K562 (cell line): ENCODE measurements around the gene GSX2. TPM values are rescaled to one million over a fixed set of nuclear protein-coding genes. Genes with fewer than 3 reads are reported as not detected.

Source experiments
- ATAC-seq: fragments of 200-7000 bp; cut with Tn5 transposase; 3 replicates; pipeline ENCODE4 v1.9.1; 2020; ENCODE audit warnings: moderate library complexity
- BruUV-seq: library from RNA; stranded (reverse); fragments of 400-500 nt; replicated peaks from 2 replicates; lab custom pipeline; 2021; lab: Mats Ljungman, UMichigan
- CTCF ChIA-PET: fragments of 300-600 bp; formaldehyde crosslinking; extraction: SDS; loops from one replicate; lab custom pipeline; 2021; ENCODE audit warnings: low intra/inter-chr PET ratio; lab: Yijun Ruan, JAX
- POLR2A ChIA-PET: fragments of 300-600, 350-650 bp; sonication (Branson Sonifier 250); formaldehyde crosslinking; extraction: SDS; loops from one replicate; lab custom pipeline; 2021; ENCODE audit warnings: antibody characterized with exemption, inconsistent platforms; lab: Yijun Ruan, JAX
- DNase-seq, 4 experiments: peaks; one replicate each; pipeline versions ENCODE4 v3.0.0 to v3.0.0-alpha.2; 2011 to 2018; ENCODE audit warnings: low spot score in 3 of 4, mixed read lengths in 3 of 4; ENCODE audit errors: extremely low read depth in 1 of 4
- FAIRE-seq: peaks from 2 replicates; lab custom pipeline; 2011; peaks lifted over from hg19 to GRCh38; lab: Jason Lieb, UNC
- H2AFZ ChIP-seq: 2 replicates; pipeline ENCODE4 v1.6.0; 2011; ENCODE audit warnings: low read depth, low read length, control low read depth, inconsistent platforms
- H3K27ac ChIP-seq: fragments of 200-600 bp; 3 replicates; pipeline ENCODE4 v1.8.0; 2011; ENCODE audit warnings: low read depth, mild to moderate bottlenecking, control low read depth, inconsistent platforms, low read length, moderate library complexity, mixed read lengths; ENCODE audit errors: extremely low read depth
- H3K27me3 ChIP-seq, 2 experiments: fragments of 300-600 bp in 1 of 2; 2 replicates in 1 of 2; 3 replicates in 1 of 2; pipeline versions ENCODE4 v1.6.0 to v1.8.0; 2011; ENCODE audit warnings: inconsistent platforms in 2 of 2, low read length in 2 of 2, mild to moderate bottlenecking in 1 of 2, mixed read lengths in 1 of 2, moderate library complexity in 1 of 2; ENCODE audit not compliant: control insufficient read depth in 2 of 2, insufficient read depth in 2 of 2
- H3K36me3 ChIP-seq: fragments of 300-600 bp; 3 replicates; pipeline ENCODE4 v1.8.0; 2011; ENCODE audit warnings: mild to moderate bottlenecking, low read length, inconsistent platforms; ENCODE audit not compliant: control insufficient read depth, insufficient read depth
- H3K4me1 ChIP-seq, 2 experiments: fragments of 200-600 bp in 1 of 2; replicated peaks in 1 of 2; 2 replicates in 1 of 2; 3 replicates in 1 of 2; pipeline versions ENCODE4 v1.5.1 to v1.8.0; 2011; ENCODE audit warnings: inconsistent platforms in 2 of 2, low read length in 2 of 2, mild to moderate bottlenecking in 1 of 2, mixed read lengths in 1 of 2, moderate library complexity in 1 of 2; ENCODE audit not compliant: control insufficient read depth in 2 of 2, insufficient read depth in 2 of 2
- H3K4me2 ChIP-seq: 2 replicates; pipeline ENCODE4 v1.6.1; 2011; ENCODE audit warnings: low read length, control low read depth, inconsistent platforms, mixed read lengths; ENCODE audit not compliant: insufficient read depth
- H3K4me3 ChIP-seq: fragments of 200-600 bp; sonication (generic), shearing (Covaris generic); 2 replicates; pipeline ENCODE4 v1.5.1; 2016; ENCODE audit warnings: control low read depth, inconsistent platforms
- H3K79me2 ChIP-seq: fragments of 200-600 bp; 3 replicates; pipeline ENCODE4 v1.8.0; 2011; ENCODE audit warnings: low read length, inconsistent platforms; ENCODE audit not compliant: control insufficient read depth, insufficient read depth
- H3K9ac ChIP-seq, 2 experiments: 2 replicates each; pipeline versions ENCODE4 v1.6.0 to v1.6.1; 2011; ENCODE audit warnings: low read depth in 2 of 2, low read length in 2 of 2, control low read depth in 1 of 2, inconsistent platforms in 1 of 2, mild to moderate bottlenecking in 1 of 2, mixed read lengths in 1 of 2; ENCODE audit not compliant: insufficient read depth in 1 of 2
- H3K9me1 ChIP-seq: one replicate; pipeline ENCODE4 v1.6.0; 2011; ENCODE audit warnings: inconsistent platforms, mild to moderate bottlenecking, low read length, moderate library complexity; ENCODE audit not compliant: control insufficient read depth, insufficient read depth
- H3K9me3 ChIP-seq: replicated peaks from 2 replicates; pipeline ENCODE4 v1.5.1; 2011; ENCODE audit warnings: low read depth, low read length, inconsistent platforms; ENCODE audit not compliant: control insufficient read depth, insufficient read depth
- H4K20me1 ChIP-seq: replicated peaks from 2 replicates; pipeline ENCODE4 v1.6.1; 2011; ENCODE audit warnings: low read length, inconsistent platforms, mixed read lengths; ENCODE audit not compliant: control insufficient read depth, insufficient read depth
- BDP1 ChIP-seq: IDR thresholded peaks from 3 replicates; pipeline ENCODE4 v1.6.1; 2011; ENCODE audit not compliant: insufficient read length, insufficient read depth
- HCFC1 ChIP-seq: IDR thresholded peaks from 2 replicates; pipeline ENCODE4 v1.6.1; 2012; ENCODE audit warnings: low read depth, low read length, improper control_type of control experiment
- MBD2 ChIP-seq: sonication (generic); IDR thresholded peaks from 2 replicates; pipeline ENCODE4 v1.6.1; 2016; ENCODE audit warnings: low read depth, borderline replicate concordance
- MEIS2 ChIP-seq: fragments of 450-650 bp; IDR thresholded peaks from 2 replicates; pipeline ENCODE4 v1.6.1; 2014; ENCODE audit warnings: mild to moderate bottlenecking; ENCODE audit not compliant: partially characterized antibody
- MTA1 ChIP-seq: fragments of 450-650 bp; IDR thresholded peaks from 2 replicates; pipeline ENCODE4 v1.6.1; 2017; ENCODE audit warnings: borderline replicate concordance
- ZNF146 ChIP-seq: IDR thresholded peaks from one replicate; pipeline ENCODE4 v1.6.1; 2018; ENCODE audit warnings: missing compliant biosample characterization; ENCODE audit not compliant: unreplicated experiment
- ZNF668 ChIP-seq: fragments of 250-450 bp; sonication (Bioruptor Pico); IDR thresholded peaks from 2 replicates; pipeline ENCODE4 v1.8.0; 2022; ENCODE audit warnings: mild to moderate bottlenecking, inconsistent platforms
- WGBS: fragments of 100-300 bp; shearing (Covaris generic); methylation state at CpG from one replicate; pipeline ENCODE4 v1.1.6; 2016; ENCODE audit warnings: low coverage, mixed read lengths; ENCODE audit not compliant: insufficient coverage; ENCODE audit errors: missing lambda C conversion rate; 5-methylcytosine and 5-hydroxymethylcytosine counted together
- in situ Hi-C: fragments of 300-500 bp; cut with MboI; formaldehyde crosslinking; loops from 4 replicates; pipeline ENCODE4 v1.15.0; 2018; ENCODE audit warnings: inconsistent platforms, mixed read lengths
- intact Hi-C: fragments of 100-400 bp; cut with micrococcal nuclease; formaldehyde crosslinking; loops from 2 replicates; pipeline ENCODE4 v1.14.2; 2022
- polyA plus RNA-seq, 8 experiments: library from polyadenylated mRNA; depleted of rRNA in 4 of 8; stranded (reverse) in 5 of 8; unstranded in 3 of 8; fragments of >200 nt; fragmentation: Nextera tagmentation in 2 of 8; fragmentation: Illumina TruSeq in 1 of 8; extraction: Ambion mirVana in 2 of 8; extraction: Trizol in 1 of 8; gene quantifications; 2 replicates each; pipeline versions ENCODE4 v1.2.1 to v1.2.3, GENCODE V29; 2011 to 2014; ENCODE audit warnings: inconsistent platforms in 1 of 8, missing spikeins in 1 of 8
- total RNA-seq, 7 experiments: library from RNA; depleted of rRNA in 6 of 7; stranded (reverse); fragments of >200 nt in 6 of 7; fragmentation: Illumina TruSeq in 2 of 7; extraction: Trizol in 2 of 7; gene quantifications; 2 replicates each; pipeline versions ENCODE4 v1.2.1 to v1.2.3, GENCODE V29; 2011 to 2021; ENCODE audit warnings: low replicate concordance in 1 of 7
- TF ChIP-seq, protein P1 (sequence below): sonication (generic); formaldehyde crosslinking; IDR thresholded peaks from 2 replicates; pipeline ENCODE4 v1.8.1; 2023; ENCODE audit warnings: mild to moderate bottlenecking, missing genetic modification reagents
- TF ChIP-seq, protein P2 (sequence below): fragments of 250-450 bp; sonication (Bioruptor Pico); IDR thresholded peaks from 2 replicates; pipeline ENCODE4 v1.4.0; 2020
- TF ChIP-seq, protein P3 (sequence below): sonication (generic); formaldehyde crosslinking; IDR thresholded peaks from 2 replicates; pipeline ENCODE4 v1.8.0; 2023; ENCODE audit warnings: missing genetic modification reagents, mild to moderate bottlenecking, borderline replicate concordance

The GSX2 gene
- total and polyA plus RNA-seq, 9 of the 15 experiments (the other 6 are each of a cell fraction or from before 2014, with no cell fraction given), result not detected

DNA sequence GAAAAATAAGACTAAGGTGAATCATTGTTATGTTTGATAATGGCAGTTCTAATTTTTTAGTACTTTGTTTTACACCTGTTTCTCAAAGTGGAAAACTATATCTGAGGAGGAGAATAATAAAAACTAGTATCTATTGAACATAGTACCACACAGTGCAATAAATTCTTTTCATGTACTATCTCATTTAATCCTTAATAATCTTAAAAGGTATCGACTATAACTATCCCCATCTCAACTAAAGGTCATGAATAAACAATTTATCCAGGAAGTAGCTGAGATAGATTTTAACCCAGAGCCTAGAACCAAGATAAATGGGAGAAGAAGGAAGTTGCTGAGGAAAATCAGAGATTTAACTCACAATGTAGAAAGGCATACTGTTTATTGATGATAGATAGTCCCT is 38.1 kb upstream of the GSX2 start:
- ChIA-PET POLR2A (interaction anchor here (0.9 kb wide), 1 partner anchor 8 kb away, joined by 3 read pairs; no protein-coding TSS in a partner anchor), CTCF (no interaction called here)
- H3K9me3 ChIP-seq, result no peaks in the 10 kb centered on the region
- no peaks in the 10 kb centered on the region for H3K36me3 ChIP-seq
- peaks cover 71% of the 10 kb centered on the region for H3K79me2 ChIP-seq
- BruUV-seq, result no TSS peak
- FAIRE-seq, result no peak
- 61% methylated on average over 1 of the region's 1 CpG for WGBS
- no peak for ATAC-seq
- no peak overlapping the region for H3K4me3 ChIP-seq
- intact Hi-C loops, result no loop called here
- H3K27ac ChIP-seq, result no peak overlapping the region
- peaks cover 2% of the 10 kb centered on the region; the same call in 1 of the 2 replicates for H4K20me1 ChIP-seq
- peak overlapping the region in 1 of 2 experiments; percentile 1; a peak in 1 of 4 replicates for H3K9ac ChIP-seq
- H3K4me1 ChIP-seq, result peaks cover 3 to 25% of the 10 kb centered on the region in 2 experiments
- in situ Hi-C loops, result no loop called here
- H2AFZ ChIP-seq, result no peak overlapping the region
- H3K4me2 ChIP-seq, result peak overlapping the region; percentile 57
- no peaks in the 10 kb centered on the region for H3K27me3 ChIP-seq
- H3K9me1 ChIP-seq, result no peaks in the 10 kb centered on the region
- DNase-seq, result no peak
- no peak for TF ChIP-seq MEIS2
- no peak for TF ChIP-seq ZNF146 (CRISPR knock-in tag)
- TF ChIP-seq HCFC1, result no peak
- TF ChIP-seq, protein P1, sequence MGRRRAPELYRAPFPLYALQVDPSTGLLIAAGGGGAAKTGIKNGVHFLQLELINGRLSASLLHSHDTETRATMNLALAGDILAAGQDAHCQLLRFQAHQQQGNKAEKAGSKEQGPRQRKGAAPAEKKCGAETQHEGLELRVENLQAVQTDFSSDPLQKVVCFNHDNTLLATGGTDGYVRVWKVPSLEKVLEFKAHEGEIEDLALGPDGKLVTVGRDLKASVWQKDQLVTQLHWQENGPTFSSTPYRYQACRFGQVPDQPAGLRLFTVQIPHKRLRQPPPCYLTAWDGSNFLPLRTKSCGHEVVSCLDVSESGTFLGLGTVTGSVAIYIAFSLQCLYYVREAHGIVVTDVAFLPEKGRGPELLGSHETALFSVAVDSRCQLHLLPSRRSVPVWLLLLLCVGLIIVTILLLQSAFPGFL (CRISPR knock-in tag), result no peak
- TF ChIP-seq, protein P2, sequence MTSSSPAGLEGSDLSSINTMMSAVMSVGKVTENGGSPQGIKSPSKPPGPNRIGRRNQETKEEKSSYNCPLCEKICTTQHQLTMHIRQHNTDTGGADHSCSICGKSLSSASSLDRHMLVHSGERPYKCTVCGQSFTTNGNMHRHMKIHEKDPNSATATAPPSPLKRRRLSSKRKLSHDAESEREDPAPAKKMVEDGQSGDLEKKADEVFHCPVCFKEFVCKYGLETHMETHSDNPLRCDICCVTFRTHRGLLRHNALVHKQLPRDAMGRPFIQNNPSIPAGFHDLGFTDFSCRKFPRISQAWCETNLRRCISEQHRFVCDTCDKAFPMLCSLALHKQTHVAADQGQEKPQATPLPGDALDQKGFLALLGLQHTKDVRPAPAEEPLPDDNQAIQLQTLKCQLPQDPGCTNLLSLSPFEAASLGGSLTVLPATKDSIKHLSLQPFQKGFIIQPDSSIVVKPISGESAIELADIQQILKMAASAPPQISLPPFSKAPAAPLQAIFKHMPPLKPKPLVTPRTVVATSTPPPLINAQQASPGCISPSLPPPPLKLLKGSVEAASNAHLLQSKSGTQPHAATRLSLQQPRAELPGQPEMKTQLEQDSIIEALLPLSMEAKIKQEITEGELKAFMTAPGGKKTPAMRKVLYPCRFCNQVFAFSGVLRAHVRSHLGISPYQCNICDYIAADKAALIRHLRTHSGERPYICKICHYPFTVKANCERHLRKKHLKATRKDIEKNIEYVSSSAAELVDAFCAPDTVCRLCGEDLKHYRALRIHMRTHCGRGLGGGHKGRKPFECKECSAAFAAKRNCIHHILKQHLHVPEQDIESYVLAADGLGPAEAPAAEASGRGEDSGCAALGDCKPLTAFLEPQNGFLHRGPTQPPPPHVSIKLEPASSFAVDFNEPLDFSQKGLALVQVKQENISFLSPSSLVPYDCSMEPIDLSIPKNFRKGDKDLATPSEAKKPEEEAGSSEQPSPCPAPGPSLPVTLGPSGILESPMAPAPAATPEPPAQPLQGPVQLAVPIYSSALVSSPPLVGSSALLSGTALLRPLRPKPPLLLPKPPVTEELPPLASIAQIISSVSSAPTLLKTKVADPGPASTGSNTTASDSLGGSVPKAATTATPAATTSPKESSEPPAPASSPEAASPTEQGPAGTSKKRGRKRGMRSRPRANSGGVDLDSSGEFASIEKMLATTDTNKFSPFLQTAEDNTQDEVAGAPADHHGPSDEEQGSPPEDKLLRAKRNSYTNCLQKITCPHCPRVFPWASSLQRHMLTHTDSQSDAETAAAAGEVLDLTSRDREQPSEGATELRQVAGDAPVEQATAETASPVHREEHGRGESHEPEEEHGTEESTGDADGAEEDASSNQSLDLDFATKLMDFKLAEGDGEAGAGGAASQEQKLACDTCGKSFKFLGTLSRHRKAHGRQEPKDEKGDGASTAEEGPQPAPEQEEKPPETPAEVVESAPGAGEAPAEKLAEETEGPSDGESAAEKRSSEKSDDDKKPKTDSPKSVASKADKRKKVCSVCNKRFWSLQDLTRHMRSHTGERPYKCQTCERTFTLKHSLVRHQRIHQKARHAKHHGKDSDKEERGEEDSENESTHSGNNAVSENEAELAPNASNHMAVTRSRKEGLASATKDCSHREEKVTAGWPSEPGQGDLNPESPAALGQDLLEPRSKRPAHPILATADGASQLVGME, result no peak
- TF ChIP-seq MTA1, result no peak
- TF ChIP-seq BDP1, result no peak
- no peak for TF ChIP-seq MBD2
- TF ChIP-seq, protein P3, sequence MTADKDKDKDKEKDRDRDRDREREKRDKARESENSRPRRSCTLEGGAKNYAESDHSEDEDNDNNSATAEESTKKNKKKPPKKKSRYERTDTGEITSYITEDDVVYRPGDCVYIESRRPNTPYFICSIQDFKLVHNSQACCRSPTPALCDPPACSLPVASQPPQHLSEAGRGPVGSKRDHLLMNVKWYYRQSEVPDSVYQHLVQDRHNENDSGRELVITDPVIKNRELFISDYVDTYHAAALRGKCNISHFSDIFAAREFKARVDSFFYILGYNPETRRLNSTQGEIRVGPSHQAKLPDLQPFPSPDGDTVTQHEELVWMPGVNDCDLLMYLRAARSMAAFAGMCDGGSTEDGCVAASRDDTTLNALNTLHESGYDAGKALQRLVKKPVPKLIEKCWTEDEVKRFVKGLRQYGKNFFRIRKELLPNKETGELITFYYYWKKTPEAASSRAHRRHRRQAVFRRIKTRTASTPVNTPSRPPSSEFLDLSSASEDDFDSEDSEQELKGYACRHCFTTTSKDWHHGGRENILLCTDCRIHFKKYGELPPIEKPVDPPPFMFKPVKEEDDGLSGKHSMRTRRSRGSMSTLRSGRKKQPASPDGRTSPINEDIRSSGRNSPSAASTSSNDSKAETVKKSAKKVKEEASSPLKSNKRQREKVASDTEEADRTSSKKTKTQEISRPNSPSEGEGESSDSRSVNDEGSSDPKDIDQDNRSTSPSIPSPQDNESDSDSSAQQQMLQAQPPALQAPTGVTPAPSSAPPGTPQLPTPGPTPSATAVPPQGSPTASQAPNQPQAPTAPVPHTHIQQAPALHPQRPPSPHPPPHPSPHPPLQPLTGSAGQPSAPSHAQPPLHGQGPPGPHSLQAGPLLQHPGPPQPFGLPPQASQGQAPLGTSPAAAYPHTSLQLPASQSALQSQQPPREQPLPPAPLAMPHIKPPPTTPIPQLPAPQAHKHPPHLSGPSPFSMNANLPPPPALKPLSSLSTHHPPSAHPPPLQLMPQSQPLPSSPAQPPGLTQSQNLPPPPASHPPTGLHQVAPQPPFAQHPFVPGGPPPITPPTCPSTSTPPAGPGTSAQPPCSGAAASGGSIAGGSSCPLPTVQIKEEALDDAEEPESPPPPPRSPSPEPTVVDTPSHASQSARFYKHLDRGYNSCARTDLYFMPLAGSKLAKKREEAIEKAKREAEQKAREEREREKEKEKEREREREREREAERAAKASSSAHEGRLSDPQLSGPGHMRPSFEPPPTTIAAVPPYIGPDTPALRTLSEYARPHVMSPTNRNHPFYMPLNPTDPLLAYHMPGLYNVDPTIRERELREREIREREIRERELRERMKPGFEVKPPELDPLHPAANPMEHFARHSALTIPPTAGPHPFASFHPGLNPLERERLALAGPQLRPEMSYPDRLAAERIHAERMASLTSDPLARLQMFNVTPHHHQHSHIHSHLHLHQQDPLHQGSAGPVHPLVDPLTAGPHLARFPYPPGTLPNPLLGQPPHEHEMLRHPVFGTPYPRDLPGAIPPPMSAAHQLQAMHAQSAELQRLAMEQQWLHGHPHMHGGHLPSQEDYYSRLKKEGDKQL (CRISPR knock-in tag), result no peak
- TF ChIP-seq ZNF668, result no peak
